Measurements from ENCODE around the gene JAG2.

The JAG2 gene

DNA sequence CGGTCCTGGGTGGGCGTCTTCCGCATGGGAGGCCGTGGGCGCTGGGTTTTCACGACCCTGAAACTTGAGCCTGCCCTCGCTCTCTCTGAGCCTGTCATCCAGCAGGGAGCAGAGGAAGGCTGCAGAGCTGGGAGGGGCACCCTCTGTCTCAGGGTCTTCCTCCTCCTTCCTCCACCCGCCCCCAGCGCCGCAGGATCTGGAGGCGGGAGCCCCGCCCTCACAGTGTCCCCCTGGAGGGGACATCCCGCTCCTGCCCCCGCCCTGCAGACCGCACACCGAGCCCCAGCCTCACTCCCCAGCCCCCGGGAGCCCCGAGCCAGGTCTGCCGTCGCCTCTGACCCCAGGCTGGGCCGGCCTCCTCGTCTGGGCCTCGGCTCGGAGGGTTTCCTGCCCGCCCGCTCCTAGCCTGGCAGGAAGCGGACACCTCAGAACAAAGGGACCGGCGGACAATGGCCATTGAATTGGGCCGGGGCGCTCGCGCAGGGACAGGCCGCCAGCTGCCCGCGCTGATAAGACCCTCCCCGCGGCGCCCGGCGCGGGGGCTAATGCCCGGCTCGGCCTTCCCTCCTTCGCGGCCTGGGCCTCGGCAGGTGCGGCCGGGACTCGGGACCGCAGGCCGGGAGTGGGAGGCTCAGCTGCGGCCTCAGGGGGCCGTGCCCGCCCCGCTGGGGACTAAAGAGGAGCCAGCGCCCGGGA is 27.8 kb upstream of the JAG2 start:
- peaks cover 33% of the 10 kb centered on the region for H3K4me1 Mint-ChIP-seq
- DNase-seq (ENCODE audit: low spot score in 2 of 2) (no peak), ATAC-seq (no peak)
- H3K36me3 Mint-ChIP-seq = peaks cover 11% of the 10 kb centered on the region
- no peak overlapping the region for H3K27ac Mint-ChIP-seq
- H3K9me3 Mint-ChIP-seq = no peaks in the 10 kb centered on the region
- H3K4me3 Mint-ChIP-seq = peak overlapping the region; percentile 20

DNA sequence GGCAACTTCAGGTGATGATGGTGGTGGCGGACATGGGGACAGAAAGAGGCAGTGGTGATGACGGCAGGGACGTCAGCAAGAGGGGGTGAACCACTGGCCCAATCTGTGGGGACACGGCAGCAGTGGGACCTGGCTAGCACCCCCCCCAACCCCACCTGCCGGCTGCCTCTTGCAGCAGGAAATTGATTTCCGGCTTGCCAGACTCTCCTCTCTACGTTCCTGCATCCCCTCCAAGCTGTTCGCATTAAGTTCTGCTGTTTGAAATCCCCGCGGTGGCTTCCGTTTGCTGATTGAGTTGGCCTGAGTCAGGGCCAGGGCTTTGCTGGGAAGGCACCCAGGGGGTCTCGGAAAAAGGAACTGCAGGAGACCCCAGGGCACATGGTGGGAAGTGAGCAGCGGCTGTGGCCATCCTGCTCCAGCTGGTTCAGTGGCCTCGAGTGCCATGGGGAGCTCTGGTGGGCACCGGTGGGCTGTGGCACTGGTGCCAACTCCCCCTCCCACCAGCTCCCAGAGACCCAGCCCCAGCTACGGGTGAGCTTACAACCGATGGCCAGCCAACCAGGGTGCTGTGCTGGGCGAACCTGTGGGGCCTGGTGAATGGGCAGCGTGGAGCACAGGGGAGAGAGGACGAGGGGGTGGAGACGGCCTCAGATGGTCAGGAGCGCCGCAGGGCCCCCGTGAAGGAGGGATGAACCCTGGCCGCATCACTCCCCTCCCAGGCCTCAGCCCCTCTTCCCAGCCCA is 27.1 kb upstream of the JAG2 start:
- ATAC-seq = no peak
- Mint-ChIP-seq H3K4me1 (peaks cover 33% of the 10 kb centered on the region), H3K9me3 (no peaks in the 10 kb centered on the region), H3K36me3 (peaks cover 11% of the 10 kb centered on the region), H3K4me3 (peak overlapping the region; percentile 20), H3K27ac (peak overlapping the region; percentile 52)
- DNase-seq (ENCODE audit: low spot score in 2 of 2) = no peak

DNA sequence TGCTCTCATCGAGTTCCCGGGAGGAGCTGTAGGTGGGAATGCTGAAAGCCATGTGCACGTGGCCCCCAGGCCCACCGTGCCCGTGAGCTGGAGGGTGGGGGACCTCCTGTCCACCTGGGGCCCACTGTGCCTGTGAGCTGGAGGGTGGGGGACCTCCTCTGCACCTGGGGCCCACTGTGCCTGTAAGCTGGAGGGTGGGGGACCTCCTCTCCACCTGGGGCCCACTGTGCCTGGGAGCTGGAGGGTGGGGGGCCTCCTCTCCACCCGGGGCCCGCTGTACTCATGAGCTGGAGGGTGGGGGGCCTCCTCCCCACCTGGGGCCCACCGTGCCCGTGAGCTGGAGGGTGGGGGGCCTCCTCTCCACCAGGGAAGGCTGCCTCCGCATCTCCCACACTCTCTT is 26.5 kb upstream of the JAG2 start:
- H3K9me3 Mint-ChIP-seq = no peaks in the 10 kb centered on the region
- H3K4me1 Mint-ChIP-seq = peaks cover 33% of the 10 kb centered on the region
- H3K27ac Mint-ChIP-seq = no peak overlapping the region
- H3K36me3 Mint-ChIP-seq = peaks cover 11% of the 10 kb centered on the region
- H3K4me3 Mint-ChIP-seq = no peak overlapping the region
- ATAC-seq = no peak
- DNase-seq (ENCODE audit: low spot score in 2 of 2) = no peak

DNA sequence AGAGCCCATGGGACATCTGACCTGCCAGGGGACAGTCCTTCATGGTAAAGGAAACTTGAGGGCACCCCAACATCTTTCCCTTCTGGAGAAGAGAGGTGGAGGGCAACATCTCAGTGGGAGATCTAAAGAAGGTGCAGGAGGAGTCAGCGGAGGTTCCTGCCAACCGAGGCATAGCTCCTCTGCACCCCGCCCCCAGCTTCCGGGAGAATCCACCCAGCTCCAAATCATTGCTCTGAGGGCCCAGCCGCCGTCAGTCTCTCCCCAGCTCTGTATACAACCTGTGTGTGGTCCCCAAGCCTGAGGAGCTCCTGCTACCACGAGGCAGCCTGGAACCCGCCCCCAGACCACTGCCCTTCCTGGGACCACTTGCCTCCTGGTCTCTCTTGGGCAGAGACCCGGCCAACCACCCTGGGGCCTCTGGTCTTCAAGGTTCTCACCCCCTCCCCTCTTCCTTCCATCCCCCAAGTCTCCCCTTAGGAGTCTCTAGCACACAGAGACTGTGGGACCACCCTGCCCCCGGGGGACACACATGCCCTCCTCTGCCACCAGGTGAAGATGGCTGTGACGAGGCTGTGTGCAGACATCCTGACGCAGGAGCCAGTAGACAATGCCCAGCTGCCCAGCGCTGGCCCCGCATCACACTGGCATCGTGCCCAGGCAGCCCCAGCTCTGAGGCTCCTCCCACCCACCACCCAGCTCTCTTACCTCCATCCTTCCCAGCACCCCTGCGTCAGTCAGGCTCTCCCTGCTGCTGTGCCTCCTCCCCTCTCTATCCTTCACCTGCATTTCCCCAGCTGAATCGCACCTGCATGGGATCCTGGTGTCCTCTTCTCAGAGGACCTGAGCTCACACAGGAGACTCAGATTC is 25.6 kb upstream of the JAG2 start:
- DNase-seq (ENCODE audit: low spot score in 2 of 2) (peak in 1 of 2 donors; percentile 49), ATAC-seq (peak; percentile 29)
- H3K4me3 Mint-ChIP-seq = peak overlapping the region; percentile 29
- H3K9me3 Mint-ChIP-seq = no peaks in the 10 kb centered on the region
- H3K4me1 Mint-ChIP-seq = peaks cover 26% of the 10 kb centered on the region
- H3K36me3 Mint-ChIP-seq = peaks cover 4% of the 10 kb centered on the region
- H3K27ac Mint-ChIP-seq = no peak overlapping the region

DNA sequence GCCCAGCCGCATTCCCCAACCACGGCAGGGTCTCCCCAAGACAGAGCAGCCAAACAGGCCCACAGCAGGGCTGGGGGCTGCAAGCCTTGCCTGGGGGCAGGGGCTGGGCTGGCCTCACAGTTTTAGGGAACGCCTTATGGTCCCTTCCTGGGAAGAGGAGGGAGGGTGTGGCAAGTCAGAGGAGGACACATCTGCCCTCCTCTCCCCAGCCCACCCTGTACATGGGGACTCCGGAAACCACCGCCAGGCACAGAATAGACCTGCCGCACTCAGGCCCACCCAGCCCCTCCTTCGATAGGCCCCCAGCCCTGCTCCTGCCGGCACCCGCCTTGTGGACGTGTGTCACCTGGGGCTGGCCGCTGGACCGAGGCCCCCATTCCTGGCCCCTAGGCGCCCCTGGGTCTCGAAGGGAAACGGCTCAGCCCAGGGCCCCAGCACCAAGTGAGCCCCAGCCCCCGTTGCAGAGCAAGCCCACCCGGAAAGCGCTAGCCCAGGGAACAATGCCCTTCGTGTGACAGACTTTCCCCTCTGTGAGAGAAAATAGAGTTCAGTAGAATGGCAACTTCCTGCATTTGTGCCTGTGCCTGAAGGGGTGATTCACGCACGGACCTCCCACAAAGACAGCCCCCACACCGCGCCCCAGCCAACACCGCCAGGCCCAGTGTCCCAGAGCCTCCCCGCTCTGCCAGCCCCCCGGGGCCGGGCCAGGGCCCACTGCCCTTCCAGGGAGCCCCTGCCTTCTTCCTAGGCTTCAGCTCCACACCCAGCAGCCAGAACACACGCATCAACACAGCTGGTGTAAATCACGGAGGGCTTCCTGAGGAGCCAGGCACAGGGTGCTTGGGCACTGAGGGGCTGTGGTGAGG is 24.5 kb upstream of the JAG2 start:
- no peak overlapping the region for H3K27ac Mint-ChIP-seq
- H3K36me3 Mint-ChIP-seq = no peaks in the 10 kb centered on the region
- peak overlapping the region; percentile 29 for H3K4me3 Mint-ChIP-seq
- no peaks in the 10 kb centered on the region for H3K9me3 Mint-ChIP-seq
- no peak for DNase-seq (ENCODE audit: low spot score in 2 of 2)
- H3K4me1 Mint-ChIP-seq = peaks cover 20% of the 10 kb centered on the region
- ATAC-seq = peak; percentile 69

DNA sequence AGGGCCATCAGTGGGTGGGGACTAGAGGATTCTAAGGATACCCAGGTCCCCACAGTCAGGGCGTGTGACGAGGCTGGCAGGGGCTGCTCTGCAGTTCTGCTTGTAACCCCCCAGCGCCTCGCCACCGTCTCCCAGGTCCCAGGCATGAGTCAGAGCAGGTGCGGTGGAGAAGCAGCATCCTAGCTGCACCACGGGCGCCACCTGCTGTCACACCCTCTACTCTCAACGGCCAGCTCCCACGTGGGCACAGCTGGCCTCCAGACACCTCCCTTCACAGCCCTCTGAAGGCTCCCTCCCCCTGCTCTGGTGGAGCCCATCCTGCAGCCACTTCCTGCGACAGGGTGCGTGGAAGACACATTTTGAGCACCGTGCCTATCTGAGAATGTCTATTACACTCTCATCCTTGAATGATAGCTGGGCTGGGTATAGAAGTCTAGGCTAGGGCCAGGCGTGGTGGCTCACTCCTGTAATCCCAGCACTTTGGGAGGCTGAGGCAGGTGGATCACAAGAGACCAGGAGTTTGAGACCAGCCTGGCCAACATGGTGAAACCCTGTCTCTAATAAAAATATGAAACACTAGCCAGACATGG is 19.5 kb upstream of the JAG2 start:
- no peaks in the 10 kb centered on the region for H3K9me3 Mint-ChIP-seq
- ATAC-seq = peak; percentile 53

DNA sequence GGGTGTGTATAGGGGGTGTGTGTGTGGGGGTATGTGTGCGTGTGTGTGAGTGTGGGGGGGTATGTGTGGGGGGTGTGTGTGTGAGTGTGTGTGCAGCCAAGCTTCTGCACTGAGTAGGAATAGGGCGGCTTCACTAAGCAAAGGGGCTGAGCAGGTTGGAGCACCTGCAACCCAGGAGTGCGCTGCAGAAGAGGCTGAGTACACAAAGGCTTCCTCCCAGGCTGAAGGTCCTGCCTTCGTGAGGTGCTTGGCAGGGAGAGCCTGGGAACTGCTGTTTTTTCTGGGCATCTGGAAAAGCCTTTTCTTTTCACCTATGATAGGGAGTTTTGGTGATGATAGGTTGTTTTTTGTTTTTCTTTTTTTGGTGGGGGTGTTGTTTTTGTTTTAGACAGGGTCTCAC is 18.5 kb upstream of the JAG2 start:
- Mint-ChIP-seq H3K9me3 (no peaks in the 10 kb centered on the region), H3K36me3 (peaks cover 6% of the 10 kb centered on the region), H3K27ac (no peak overlapping the region), H3K4me3 (no peak overlapping the region), H3K4me1 (no peaks in the 10 kb centered on the region)
- ATAC-seq = no peak
- no peak for DNase-seq (ENCODE audit: low spot score in 2 of 2)

More for the DNA sequence above, 19.5 kb upstream of the JAG2 start:
- Mint-ChIP-seq H3K27ac (no peak overlapping the region), H3K36me3 (peaks cover 6% of the 10 kb centered on the region), H3K4me1 (no peaks in the 10 kb centered on the region), H3K4me3 (no peak overlapping the region)
- DNase-seq (ENCODE audit: low spot score in 2 of 2) = no peak

DNA sequence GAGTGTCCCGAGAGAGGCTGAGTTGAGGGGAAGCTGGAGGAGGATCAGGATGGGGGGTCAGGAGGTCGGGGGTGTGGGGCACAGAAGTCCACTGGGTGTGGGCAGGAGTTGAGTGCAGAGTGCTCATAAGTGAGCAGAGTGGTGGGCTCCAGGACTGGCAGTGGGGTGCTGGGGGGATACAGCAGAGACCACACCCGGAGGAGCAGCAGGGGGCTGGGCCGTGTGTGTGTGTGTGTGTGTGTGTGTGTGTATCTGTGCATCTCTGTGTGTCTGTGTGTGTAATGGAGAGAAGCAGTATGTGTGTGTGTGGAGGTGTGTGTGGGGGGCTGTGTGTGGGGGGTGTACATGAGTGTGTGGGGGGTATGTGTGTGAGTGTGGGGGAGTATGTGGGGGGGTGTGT is 17.4 kb upstream of the JAG2 start:
- no peaks in the 10 kb centered on the region for H3K9me3 Mint-ChIP-seq
- no peak overlapping the region for H3K27ac Mint-ChIP-seq
- DNase-seq (ENCODE audit: low spot score in 2 of 2) = no peak
- no peak overlapping the region for H3K4me3 Mint-ChIP-seq
- H3K36me3 Mint-ChIP-seq = peaks cover 6% of the 10 kb centered on the region
- no peaks in the 10 kb centered on the region for H3K4me1 Mint-ChIP-seq
- no peak for ATAC-seq

DNA sequence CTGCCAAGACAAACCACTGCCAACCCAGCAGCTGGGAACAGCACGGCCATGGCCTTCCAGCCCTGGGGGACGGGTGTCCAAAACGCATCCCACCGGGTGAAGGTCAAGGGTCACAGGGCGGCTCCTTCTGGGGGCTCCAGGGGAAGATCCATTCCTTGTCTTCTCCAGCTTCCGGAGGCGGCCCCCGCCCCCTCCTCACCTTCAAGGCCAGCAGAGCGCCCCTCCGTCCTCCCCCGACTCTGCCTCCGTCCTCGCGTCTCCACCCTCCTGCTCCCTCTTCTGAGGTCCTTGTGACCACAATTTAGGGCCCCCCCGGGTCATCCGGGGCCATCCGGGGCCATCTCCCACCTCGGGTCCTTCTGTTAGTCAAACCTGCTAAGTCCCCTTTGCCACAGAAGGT is 16.4 kb upstream of the JAG2 start:
- no peak overlapping the region for H3K4me3 Mint-ChIP-seq
- ATAC-seq (no peak), DNase-seq (ENCODE audit: low spot score in 2 of 2) (no peak)
- H3K9me3 Mint-ChIP-seq = no peaks in the 10 kb centered on the region
- H3K36me3 Mint-ChIP-seq = peaks cover 6% of the 10 kb centered on the region
- peaks cover 6% of the 10 kb centered on the region for H3K4me1 Mint-ChIP-seq
- no peak overlapping the region for H3K27ac Mint-ChIP-seq

DNA sequence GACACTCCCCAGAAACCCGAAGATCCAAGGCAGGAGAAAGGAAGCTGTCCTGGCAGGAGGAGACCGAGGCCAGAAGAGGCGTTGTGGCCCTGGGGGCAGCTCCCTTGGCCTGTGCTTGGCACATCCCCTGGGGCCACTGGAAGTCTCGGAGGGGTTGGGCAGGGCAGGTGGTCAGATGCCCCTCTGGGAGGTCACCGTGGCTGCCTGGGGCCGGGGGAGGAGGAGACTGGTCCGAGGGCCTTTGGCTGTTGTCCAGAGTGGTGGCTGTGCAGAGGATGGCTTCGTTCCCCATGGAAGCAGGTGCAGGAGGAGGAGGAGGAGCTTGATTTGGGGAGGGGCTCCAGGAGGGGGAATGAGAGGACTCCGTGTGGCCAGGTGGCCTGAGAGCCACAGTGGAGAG is 15.9 kb upstream of the JAG2 start:
- Mint-ChIP-seq H3K27ac (peak overlapping the region; percentile 75), H3K36me3 (peaks cover 6% of the 10 kb centered on the region), H3K4me3 (no peak overlapping the region), H3K9me3 (no peaks in the 10 kb centered on the region), H3K4me1 (peaks cover 9% of the 10 kb centered on the region)
- DNase-seq (ENCODE audit: low spot score in 2 of 2) (no peak), ATAC-seq (no peak)

DNA sequence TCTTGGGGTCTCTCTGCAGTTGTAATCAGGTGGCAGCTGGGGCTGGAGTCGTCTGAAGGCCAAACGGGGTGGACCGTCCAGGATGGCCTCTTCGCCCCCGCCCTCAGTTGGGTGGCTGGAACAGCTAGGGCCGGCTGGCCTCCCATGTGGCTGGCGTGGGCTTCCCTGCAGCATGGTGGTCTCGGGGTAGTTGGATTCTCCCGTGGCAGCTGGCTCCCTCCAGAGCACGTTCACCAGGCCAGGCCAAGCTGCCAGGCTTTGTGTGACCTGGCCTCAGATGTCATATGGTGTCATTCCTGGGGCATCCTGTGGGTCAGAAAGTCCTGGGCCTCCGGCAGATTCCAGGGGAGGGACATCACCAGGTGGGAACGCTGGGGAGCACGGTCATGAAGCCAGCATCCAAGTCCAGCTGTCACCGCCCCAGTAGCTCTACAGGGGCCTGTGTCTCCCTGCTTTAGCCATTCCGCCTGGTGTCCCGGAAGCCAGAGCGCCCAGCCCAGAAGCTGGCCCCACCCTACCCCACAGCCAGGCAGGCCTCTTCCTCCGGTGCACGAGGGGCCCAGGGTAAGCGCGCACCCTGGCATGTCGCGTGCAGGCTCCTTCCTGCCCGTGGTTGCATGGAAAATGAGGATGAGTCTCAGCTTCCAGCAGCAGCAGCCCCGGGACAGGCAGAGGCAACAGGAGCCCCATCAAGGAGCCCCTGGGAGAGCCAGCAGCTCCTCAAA is 13.9 kb upstream of the JAG2 start:
- H3K4me3 Mint-ChIP-seq = peak overlapping the region; percentile 25
- no peak for ATAC-seq
- peaks cover 9% of the 10 kb centered on the region for H3K4me1 Mint-ChIP-seq
- peaks cover 6% of the 10 kb centered on the region for H3K36me3 Mint-ChIP-seq
- no peaks in the 10 kb centered on the region for H3K9me3 Mint-ChIP-seq
- no peak for DNase-seq (ENCODE audit: low spot score in 2 of 2)
- no peak overlapping the region for H3K27ac Mint-ChIP-seq

DNA sequence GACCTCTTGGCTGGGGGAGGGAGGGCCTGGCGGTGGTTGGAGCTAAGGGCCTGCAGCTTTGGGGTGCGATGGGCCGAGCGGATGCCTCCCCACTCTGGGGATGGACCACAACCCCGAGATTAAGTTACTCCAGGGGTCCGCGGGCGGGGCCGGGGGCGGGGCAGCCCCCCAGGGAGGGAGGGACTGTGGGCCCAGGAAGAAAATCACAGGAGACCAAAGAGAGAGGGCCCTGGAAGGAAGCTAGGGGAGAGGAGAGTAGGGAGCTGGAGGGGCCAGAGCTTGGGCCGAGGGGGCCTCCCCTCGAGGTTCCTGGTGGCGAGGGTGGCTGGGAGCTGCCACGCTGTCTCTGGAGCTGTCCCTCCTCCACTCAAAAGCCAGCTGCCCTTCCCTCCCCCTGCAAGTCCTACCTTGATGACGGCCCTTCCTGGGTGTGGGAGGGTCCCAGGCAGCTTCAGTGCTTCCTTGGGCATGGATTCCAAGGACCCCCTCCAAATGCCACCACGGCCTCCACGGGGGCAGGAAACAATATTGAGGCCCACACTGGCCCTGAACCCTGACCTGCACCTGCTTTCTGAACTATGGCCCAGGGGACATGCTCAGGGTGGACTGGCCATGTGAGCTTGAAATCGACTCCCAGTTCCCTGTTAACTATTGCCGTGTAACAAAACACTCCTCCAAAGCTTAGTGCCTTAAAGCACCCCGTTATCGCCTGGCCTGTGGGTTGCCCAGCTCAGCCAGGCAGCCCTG is 13.1 kb upstream of the JAG2 start:
- Mint-ChIP-seq H3K36me3 (peaks cover 6% of the 10 kb centered on the region), H3K9me3 (no peaks in the 10 kb centered on the region), H3K4me3 (peak overlapping the region; percentile 25), H3K4me1 (peaks cover 11% of the 10 kb centered on the region), H3K27ac (no peak overlapping the region)
- DNase-seq (ENCODE audit: low spot score in 2 of 2) = no peak
- no peak for ATAC-seq

Data from stimulated activated effector memory CD8-positive, alpha-beta T cell treated with anti-CD3 and anti-CD28 coated beads, Interleukin-12 subunit alpha, Interleukin-12 subunit beta, amount 100 ng/mL, for 72 hours (primary cell).